Activated naive CD4-positive, alpha-beta T cell treated with anti-CD3 and anti-CD28 coated beads for 36 hours (primary cell): ENCODE results near the gene DGCR2. TPM values are rescaled to one million over a fixed set of nuclear protein-coding genes. Genes with fewer than 3 reads are reported as not detected.

Experiments used
- CTCF ChIA-PET: fragments of 350-600 bp; sonication (Branson Sonifier 250); formaldehyde crosslinking; loops from one replicate; lab custom pipeline; 2021; ENCODE audit warnings: antibody characterized with exemption; lab: Charles Lee
- DNase-seq: peaks from one replicate; pipeline ENCODE4 v3.0.0-alpha.2; 2020
- H3K27ac Mint-ChIP-seq: one replicate; pipeline ENCODE4 v1.8.0; 2021; ENCODE audit warnings: mild to moderate bottlenecking, mixed read lengths
- H3K27me3 Mint-ChIP-seq: one replicate; pipeline ENCODE4 v1.8.0; 2021; ENCODE audit warnings: low read depth, mixed read lengths
- H3K36me3 Mint-ChIP-seq: one replicate; pipeline ENCODE4 v1.8.0; 2021; ENCODE audit warnings: low read depth, mixed read lengths
- H3K4me1 Mint-ChIP-seq: one replicate; pipeline ENCODE4 v1.8.0; 2021; ENCODE audit warnings: low read depth, mixed read lengths
- H3K4me3 Mint-ChIP-seq: one replicate; pipeline ENCODE4 v1.8.0; 2021; ENCODE audit warnings: mild to moderate bottlenecking, moderate library complexity, mixed read lengths
- H3K9me3 Mint-ChIP-seq: one replicate; pipeline ENCODE4 v1.8.0; 2021; ENCODE audit warnings: mixed read lengths
- intact Hi-C: fragments of 100-400 bp; cut with micrococcal nuclease; formaldehyde crosslinking; loops from one replicate; pipeline ENCODE4 v1.15.1; 2023
- total RNA-seq, 2 experiments: library from RNA; stranded (reverse); gene quantifications; one replicate each; pipeline ENCODE4 v1.2.3, GENCODE V29; 2021

The DGCR2 gene
- total RNA-seq, 2 experiments from 2014 or later, result 15.4 to 16.4 TPM

DNA sequence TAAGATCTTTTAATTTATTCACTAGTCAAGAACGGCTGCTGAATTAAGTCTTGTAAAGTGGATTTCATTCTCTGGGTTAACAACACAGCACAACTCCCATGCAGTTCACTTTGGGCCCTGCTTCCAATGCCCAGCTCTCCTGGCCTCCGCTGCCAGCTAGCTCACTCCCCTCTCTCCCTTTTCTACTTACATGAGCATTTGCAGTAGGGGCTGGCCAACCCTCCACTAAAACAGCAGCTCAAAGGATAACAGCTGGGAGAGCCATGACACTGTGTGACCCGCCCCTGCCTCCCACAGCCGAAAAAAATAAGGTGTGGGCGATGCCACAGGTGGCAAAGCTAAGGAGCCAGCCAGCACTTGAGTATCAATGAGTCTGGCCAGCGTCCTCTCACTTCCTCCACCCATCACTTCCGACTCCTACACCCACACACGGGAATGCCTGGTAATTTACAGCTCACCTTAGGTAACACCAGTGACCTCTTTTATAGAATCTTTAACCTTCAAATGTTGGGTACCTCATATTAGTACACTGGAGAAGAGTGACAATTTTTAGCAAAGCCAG lies 56.8 kb downstream of the DGCR2 start:
- no peak for DNase-seq
- H3K4me3 Mint-ChIP-seq, result no peak overlapping the region
- H3K27me3 Mint-ChIP-seq, result no peaks in the 10 kb centered on the region
- CTCF ChIA-PET, result no interaction called here
- intact Hi-C loops, result no loop called here
- H3K27ac Mint-ChIP-seq, result no peak overlapping the region
- H3K36me3 Mint-ChIP-seq, result peaks cover 11% of the 10 kb centered on the region
- H3K9me3 Mint-ChIP-seq, result no peaks in the 10 kb centered on the region
- H3K4me1 Mint-ChIP-seq, result no peaks in the 10 kb centered on the region

GRCh38 chr22:19064354-19065054 lies 57.7 kb downstream of the DGCR2 start:
- Mint-ChIP-seq H3K36me3 (peaks cover 10% of the 10 kb centered on the region), H3K9me3 (no peaks in the 10 kb centered on the region), H3K27me3 (no peaks in the 10 kb centered on the region), H3K4me3 (no peak overlapping the region), H3K4me1 (no peaks in the 10 kb centered on the region), H3K27ac (no peak overlapping the region)
- DNase-seq, result no peak
- CTCF ChIA-PET, result no interaction called here
- intact Hi-C loops, result no loop called here

GRCh38 chr22:19063581-19064353 lies 58.4 kb downstream of the DGCR2 start:
- Mint-ChIP-seq H3K9me3 (no peaks in the 10 kb centered on the region), H3K4me3 (no peak overlapping the region), H3K4me1 (no peaks in the 10 kb centered on the region), H3K27ac (no peak overlapping the region), H3K36me3 (peaks cover 12% of the 10 kb centered on the region), H3K27me3 (no peaks in the 10 kb centered on the region)
- DNase-seq, result no peak
- CTCF ChIA-PET, result interaction anchor here (0.7 kb wide), 1 partner anchor 1008 kb away, joined by 3 read pairs; no protein-coding TSS in a partner anchor
- intact Hi-C loops, result no loop called here

GRCh38 chr22:19062943-19063308 lies 59.3 kb downstream of the DGCR2 start:
- Mint-ChIP-seq H3K9me3 (no peaks in the 10 kb centered on the region), H3K4me3 (no peak overlapping the region), H3K4me1 (no peaks in the 10 kb centered on the region), H3K36me3 (peaks cover 13% of the 10 kb centered on the region), H3K27me3 (no peaks in the 10 kb centered on the region), H3K27ac (no peak overlapping the region)
- DNase-seq, result no peak
- CTCF ChIA-PET, result no interaction called here
- intact Hi-C loops, result no loop called here

DNA sequence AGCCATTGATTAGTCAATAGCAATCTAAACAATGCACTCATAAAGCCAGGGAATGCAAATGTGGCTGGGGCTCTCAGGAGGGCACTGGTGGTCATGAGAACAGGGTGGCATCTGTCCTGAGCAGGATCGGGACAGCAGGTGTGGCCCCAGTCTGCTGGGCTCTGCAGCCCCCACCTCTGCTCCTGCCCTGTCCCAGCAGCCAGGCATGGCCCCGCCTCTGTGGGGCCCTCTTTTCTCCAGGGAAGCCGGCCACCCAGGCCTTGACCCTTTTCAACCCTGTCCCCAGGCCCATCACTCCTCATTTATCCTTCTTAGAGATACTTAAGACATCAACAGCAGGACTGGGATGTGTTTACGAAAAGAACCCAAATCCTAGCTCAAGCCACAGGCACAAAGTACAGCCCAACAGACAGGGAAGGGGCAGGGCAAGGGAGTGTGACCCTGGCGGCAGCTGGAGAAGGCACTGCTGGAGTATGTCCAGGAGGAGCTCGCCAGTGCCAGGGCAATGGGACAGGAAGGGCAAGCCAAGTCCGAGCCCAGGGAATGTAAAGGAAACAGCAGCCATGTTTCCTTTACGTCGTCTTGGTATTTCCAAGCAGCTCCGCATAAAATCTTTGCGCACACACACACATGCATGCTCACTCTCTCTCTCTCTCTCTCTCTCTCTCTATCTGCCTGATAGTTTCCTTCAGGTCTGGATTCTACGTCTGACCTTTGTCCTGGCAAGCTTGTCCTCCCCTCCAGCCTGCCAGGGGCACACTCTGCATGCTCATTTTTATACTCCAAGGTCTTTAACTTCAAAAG lies 59.9 kb downstream of the DGCR2 start:
- intact Hi-C loops, result no loop called here
- H3K36me3 Mint-ChIP-seq, result peaks cover 13% of the 10 kb centered on the region
- DNase-seq, result no peak
- no peaks in the 10 kb centered on the region for H3K4me1 Mint-ChIP-seq
- no peaks in the 10 kb centered on the region for H3K9me3 Mint-ChIP-seq
- no peak overlapping the region for H3K4me3 Mint-ChIP-seq
- no peak overlapping the region for H3K27ac Mint-ChIP-seq
- H3K27me3 Mint-ChIP-seq, result no peaks in the 10 kb centered on the region
- CTCF ChIA-PET, result no interaction called here

GRCh38 chr22:19061471-19062138 lies 60.6 kb downstream of the DGCR2 start:
- DNase-seq, result no peak
- intact Hi-C loops, result no loop called here
- no peaks in the 10 kb centered on the region for H3K27me3 Mint-ChIP-seq
- no peaks in the 10 kb centered on the region for H3K9me3 Mint-ChIP-seq
- CTCF ChIA-PET, result no interaction called here
- H3K4me3 Mint-ChIP-seq, result no peak overlapping the region
- peaks cover 15% of the 10 kb centered on the region for H3K36me3 Mint-ChIP-seq
- peaks cover 1% of the 10 kb centered on the region for H3K4me1 Mint-ChIP-seq
- no peak overlapping the region for H3K27ac Mint-ChIP-seq

DNA sequence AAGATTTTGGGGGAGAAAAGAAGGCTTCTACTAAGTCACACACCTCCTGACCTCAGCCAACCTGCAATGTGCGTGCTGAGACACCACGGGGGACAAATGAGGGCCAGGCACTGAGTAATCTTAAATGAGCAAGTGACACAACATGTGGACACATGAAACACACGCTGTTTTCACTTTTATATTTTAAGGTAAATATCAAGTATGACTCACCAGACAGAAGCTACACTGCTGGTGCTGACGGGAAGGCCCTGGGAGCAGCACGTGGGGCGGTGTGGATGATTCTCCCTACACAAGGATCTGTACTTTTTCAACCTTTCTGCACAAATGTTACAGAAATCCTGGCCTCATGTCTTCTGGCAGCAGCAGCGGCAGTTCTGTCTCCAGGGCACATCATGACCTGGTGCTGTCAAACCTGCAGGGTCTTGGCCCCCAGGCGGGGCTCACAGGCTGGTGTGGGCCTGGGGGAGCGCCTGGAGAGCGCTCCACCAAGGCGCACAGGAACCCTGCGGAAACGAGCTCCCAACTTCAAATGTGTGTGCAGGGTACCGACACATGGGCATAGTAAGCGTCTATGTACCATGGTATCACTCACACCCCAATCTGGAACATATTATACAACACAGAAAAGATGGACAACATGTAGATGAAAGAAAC lies 61.7 kb downstream of the DGCR2 start:
- Mint-ChIP-seq H3K9me3 (no peaks in the 10 kb centered on the region), H3K4me1 (peaks cover 1% of the 10 kb centered on the region), H3K4me3 (no peak overlapping the region), H3K36me3 (peaks cover 14% of the 10 kb centered on the region), H3K27ac (no peak overlapping the region), H3K27me3 (no peaks in the 10 kb centered on the region)
- CTCF ChIA-PET, result no interaction called here
- intact Hi-C loops, result no loop called here
- no peak for DNase-seq

DNA sequence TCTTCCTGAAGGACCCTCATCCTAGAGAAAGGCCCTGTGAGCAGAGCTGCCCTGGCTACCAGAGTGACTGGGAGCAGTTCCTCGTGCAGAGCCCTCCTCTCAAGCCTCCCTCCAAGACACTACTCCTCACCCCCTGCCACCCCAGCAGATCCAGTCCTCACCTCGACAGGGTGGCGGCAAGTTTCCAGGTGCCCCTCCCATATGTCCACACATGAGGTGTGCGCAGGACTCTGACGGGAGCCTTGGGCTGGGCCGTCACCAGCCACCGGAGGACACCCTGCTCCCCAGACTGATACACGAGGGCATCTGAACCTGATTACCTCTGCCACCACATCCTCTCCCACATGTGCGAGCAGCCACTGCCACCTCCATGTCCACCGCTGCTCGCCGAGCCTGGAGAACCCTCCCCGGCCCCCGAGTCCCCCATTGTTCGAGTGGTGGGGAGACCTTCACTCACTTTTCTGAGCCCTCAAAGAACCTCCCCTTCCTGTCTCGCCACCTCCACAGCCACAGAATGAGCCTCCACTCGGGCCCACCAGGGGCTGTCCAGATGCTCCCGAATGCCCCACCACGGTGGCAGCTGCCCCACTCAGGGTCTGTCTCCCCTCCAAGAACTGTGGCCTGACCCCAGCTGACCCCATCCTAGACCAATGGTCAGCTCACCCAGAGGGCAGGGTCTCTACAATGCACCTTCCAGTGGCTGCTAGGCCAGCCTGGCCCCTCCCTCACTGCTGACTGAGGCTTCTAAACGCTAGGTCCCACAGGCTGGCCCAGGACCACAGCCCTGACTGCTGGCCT lies 62.5 kb downstream of the DGCR2 start:
- DNase-seq, result no peak
- Mint-ChIP-seq H3K4me3 (no peak overlapping the region), H3K4me1 (peaks cover 1% of the 10 kb centered on the region), H3K36me3 (peaks cover 13% of the 10 kb centered on the region), H3K27ac (peak overlapping the region; percentile 8), H3K9me3 (no peaks in the 10 kb centered on the region), H3K27me3 (no peaks in the 10 kb centered on the region)
- CTCF ChIA-PET, result no interaction called here
- intact Hi-C loops, result no loop called here

- Mint-ChIP-seq H3K9me3 (no peaks in the 10 kb centered on the region), H3K4me1 (peaks cover 1% of the 10 kb centered on the region), H3K4me3 (no peak overlapping the region), H3K36me3 (peaks cover 14% of the 10 kb centered on the region), H3K27ac (no peak overlapping the region), H3K27me3 (no peaks in the 10 kb centered on the region)
- CTCF ChIA-PET, result no interaction called here
- no peak for DNase-seq
- intact Hi-C loops, result no loop called here
These were observed 63.3 kb downstream of the DGCR2 start for GRCh38 chr22:19058713-19059451.

- H3K4me3 Mint-ChIP-seq, result no peak overlapping the region
- H3K27ac Mint-ChIP-seq, result peak overlapping the region; percentile 36
- no peaks in the 10 kb centered on the region for H3K27me3 Mint-ChIP-seq
- H3K4me1 Mint-ChIP-seq, result peaks cover 1% of the 10 kb centered on the region
- no peak for DNase-seq
- no peaks in the 10 kb centered on the region for H3K9me3 Mint-ChIP-seq
- intact Hi-C loops, result no loop called here
- H3K36me3 Mint-ChIP-seq, result peaks cover 11% of the 10 kb centered on the region
- CTCF ChIA-PET, result no interaction called here
These were observed 64.2 kb downstream of the DGCR2 start for GRCh38 chr22:19057999-19058491.
